ENCODE results near the gene WDR46. TPM values are rescaled to one million over a fixed set of nuclear protein-coding genes. Genes with fewer than 3 reads are reported as not detected.
"Not testable (repeated sequence)": the region's sequence is repeated elsewhere in the genome, so short reads cannot be mapped to it uniquely, and the experiment has no call there.

The WDR46 gene
- total and polyA plus RNA-seq, 2 experiments from 2014 or later = 71.4 to 104 TPM

- no peak for TF ChIP-seq CTCF (conservative IDR thresholded peaks at IDR 0.05; ENCODE audit: low read depth in 2 of 2)
These were observed 708 bp downstream of the WDR46 start (continued) for GRCh38 chr6:33288141-33288920.

GRCh38 chr6:33286946-33287914 is 1.8 kb downstream of the WDR46 start:
- no peaks in the 10 kb centered on the region for H3K9me3 Mint-ChIP-seq
- Histone ChIP-seq H3K27me3 (ENCODE audit: insufficient read depth) (no peaks in the 10 kb centered on the region), H2AFZ (no peak overlapping the region), H3K79me2 (replicated peaks; ENCODE audit: insufficient read depth) (peaks cover 39% of the 10 kb centered on the region), H4K20me1 (replicated peaks; ENCODE audit: insufficient read depth) (peaks cover 17% of the 10 kb centered on the region), H3K4me3 (no peak overlapping the region), H3K36me3 (ENCODE audit: insufficient read depth) (peaks cover 25% of the 10 kb centered on the region), H3F3A (replicated peaks; ENCODE audit: low read depth) (peaks cover 4% of the 10 kb centered on the region; the same call in 1 of the 2 replicates), H3K9me2 (ENCODE audit: insufficient read depth) (no peaks in the 10 kb centered on the region), H3K27ac (ENCODE audit: low read depth) (no peak overlapping the region), H3K4me1 (ENCODE audit: insufficient read depth) (peaks cover 13% of the 10 kb centered on the region), H3K4me2 (no peak overlapping the region)
- H3K36me3 Mint-ChIP-seq (ENCODE audit: low read depth) = peaks cover 55% of the 10 kb centered on the region
- no peak overlapping the region for H3K27ac Mint-ChIP-seq
- TF ChIP-seq CREB1 (CRISPR knock-in tag; IDR thresholded peaks at IDR 0.05; ENCODE audit: low read depth) = no peak
- no peak for TF ChIP-seq REST (IDR thresholded peaks at IDR 0.05; ENCODE audit: unreplicated experiment)
- TF ChIP-seq ETS1 (IDR thresholded peaks at IDR 0.05) = no peak
- no peak for TF ChIP-seq ZNF331 (CRISPR knock-in tag; IDR thresholded peaks at IDR 0.05; ENCODE audit: low read depth)
- TF ChIP-seq POLR2AphosphoS5 (IDR thresholded peaks at IDR 0.05; ENCODE audit: low read depth) = no peak
- no peak for TF ChIP-seq STAT1 (IDR thresholded peaks at IDR 0.05; ENCODE audit: unreplicated experiment)
- no peak for TF ChIP-seq NANOG (IDR thresholded peaks at IDR 0.05; ENCODE audit: borderline replicate concordance)
- TF ChIP-seq CTCF (conservative IDR thresholded peaks at IDR 0.05; ENCODE audit: low read depth in 2 of 2) = no peak
- TF ChIP-seq ZNF114 (CRISPR knock-in tag; IDR thresholded peaks at IDR 0.05) = no peak
- TF ChIP-seq EZH2 (IDR thresholded peaks at IDR 0.05; ENCODE audit: low read depth, unreplicated experiment) = no peak
- DNase-seq (ENCODE audit: low spot score) (no peak), ATAC-seq (no peak)
- H3K4me1 Mint-ChIP-seq = peaks cover 16% of the 10 kb centered on the region
- no peaks in the 10 kb centered on the region for H3K27me3 Mint-ChIP-seq (ENCODE audit: insufficient read depth, low read depth, poor library complexity)
- H3K4me3 Mint-ChIP-seq = peak overlapping the region; percentile 96

- peaks cover 63% of the 10 kb centered on the region for H3K36me3 Mint-ChIP-seq (ENCODE audit: low read depth)
- not testable (repeated sequence) for H3K27me3 ChIP-seq (ENCODE audit: insufficient read depth); H3K4me3 Mint-ChIP-seq; H3K27ac ChIP-seq (ENCODE audit: low read depth); DNase-seq (ENCODE audit: low spot score); H3K9me3 Mint-ChIP-seq; H3F3A ChIP-seq (replicated peaks; ENCODE audit: low read depth); H3K4me1 ChIP-seq (ENCODE audit: insufficient read depth); H3K4me2 ChIP-seq; H3K9me2 ChIP-seq (ENCODE audit: insufficient read depth); ATAC-seq; H3K4me3 ChIP-seq; H3K4me1 Mint-ChIP-seq; H3K27ac Mint-ChIP-seq; H3K27me3 Mint-ChIP-seq (ENCODE audit: insufficient read depth, low read depth, poor library complexity); H2AFZ ChIP-seq
- Histone ChIP-seq H3K36me3 (ENCODE audit: insufficient read depth) (peaks cover 25% of the 10 kb centered on the region), H3K79me2 (replicated peaks; ENCODE audit: insufficient read depth) (peaks cover 29% of the 10 kb centered on the region), H4K20me1 (replicated peaks; ENCODE audit: insufficient read depth) (peaks cover 18% of the 10 kb centered on the region)
These were observed 3.8 kb downstream of the WDR46 start for GRCh38 chr6:33285214-33285613.
